HCT116 (cell line): ENCODE results near the gene PRKCZ. TPM values are rescaled to one million over a fixed set of nuclear protein-coding genes. Genes with fewer than 3 reads are reported as not detected.

ENCODE experiments used
- ATAC-seq: fragments of 200-7000 bp; cut with Tn5 transposase; 2 replicates; pipeline ENCODE4 v1.9.1; 2020; ENCODE audit warnings: mild to moderate bottlenecking, moderate library complexity
- BruUV-seq: library from RNA; stranded (reverse); fragments of 400-500 nt; replicated peaks from 2 replicates; lab custom pipeline; 2021; lab: Mats Ljungman, UMichigan
- CTCF ChIA-PET: fragments of 300-600 bp; sonication (Branson Sonifier 250); formaldehyde crosslinking; loops from one replicate; lab custom pipeline; 2021; ENCODE audit warnings: antibody characterized with exemption; lab: Charles Lee
- POLR2A ChIA-PET: fragments of 300-600, 350-600 bp; sonication (Branson Sonifier 250); formaldehyde crosslinking; loops from one replicate; lab custom pipeline; 2021; ENCODE audit warnings: antibody characterized with exemption; lab: Charles Lee
- RAD21 ChIA-PET, 2 experiments: fragments of 300-600 bp; sonication (Branson Sonifier 250); formaldehyde crosslinking; loops; one replicate each; lab custom pipeline; 2023; ENCODE audit warnings: low total read pairs in 2 of 2; ENCODE audit not compliant: uncharacterized antibody in 2 of 2, unreplicated experiment in 2 of 2, low non-redundant PET in 1 of 2; lab: Charles Lee
- DNase-seq: peaks from one replicate; pipeline ENCODE4 v3.0.0-alpha.2; 2010; ENCODE audit warnings: low read depth, low spot score
- H2AFZ ChIP-seq: fragments of 200-600 bp; shearing (Covaris generic), sonication (generic); 2 replicates; pipeline ENCODE4 v1.6.1; 2017; ENCODE audit warnings: low read depth, mixed run types, mixed read lengths, antibody characterized with exemption, low read length; ENCODE audit not compliant: poor library complexity, severe bottlenecking
- H3K27ac ChIP-seq: 2 replicates; pipeline ENCODE4 v1.5.1; 2012; ENCODE audit warnings: low read depth, low read length
- H3K27me3 ChIP-seq: fragments of 200-600 bp; sonication (generic); 2 replicates; pipeline ENCODE4 v1.6.1; 2016; ENCODE audit warnings: mixed run types, low read length, mixed read lengths; ENCODE audit not compliant: insufficient read depth
- H3K36me3 ChIP-seq, 2 experiments: fragments of 200-500 bp in 1 of 2; fragments of 200-600 bp in 1 of 2; sonication (Bioruptor generic) in 1 of 2; sonication (generic) in 1 of 2; 2 replicates each; pipeline versions ENCODE4 v1.5.1 to v1.6.1; 2014 to 2016; ENCODE audit warnings: low read length in 2 of 2, inconsistent platforms in 1 of 2, mixed read lengths in 1 of 2, mixed run types in 1 of 2; ENCODE audit not compliant: insufficient read depth in 2 of 2, control insufficient read depth in 1 of 2
- H3K4me1 ChIP-seq, 2 experiments: fragments of 200-600 bp in 1 of 2; sonication (generic) in 1 of 2; 2 replicates each; pipeline versions ENCODE4 v1.5.1 to v1.6.1; 2012 to 2017; ENCODE audit warnings: low read length in 2 of 2, inconsistent platforms in 1 of 2, mild to moderate bottlenecking in 1 of 2, mixed read lengths in 1 of 2, mixed run types in 1 of 2, moderate library complexity in 1 of 2; ENCODE audit not compliant: insufficient read depth in 2 of 2, control insufficient read depth in 1 of 2
- H3K4me2 ChIP-seq: fragments of 200-600 bp; sonication (generic); 2 replicates; pipeline ENCODE4 v1.6.1; 2017; ENCODE audit warnings: mixed run types, low read length, mixed read lengths
- H3K4me3 ChIP-seq, 2 experiments: fragments of 200-600 bp in 1 of 2; sonication (generic) in 1 of 2; replicated peaks in 1 of 2; 2 replicates each; pipeline ENCODE4 v1.5.1; 2011 to 2016; ENCODE audit warnings: low read length in 2 of 2, control low read depth in 1 of 2, low read depth in 1 of 2, mild to moderate bottlenecking in 1 of 2, mixed read lengths in 1 of 2, mixed run types in 1 of 2
- H3K79me2 ChIP-seq: fragments of 200-600 bp; sonication (generic); 2 replicates; pipeline ENCODE4 v1.6.1; 2017; ENCODE audit warnings: mild to moderate bottlenecking, mixed run types, low read length, moderate library complexity, mixed read lengths; ENCODE audit not compliant: insufficient read depth
- H3K9ac ChIP-seq: fragments of 200-600 bp; sonication (generic); 2 replicates; pipeline ENCODE4 v1.6.1; 2016; ENCODE audit warnings: low read length, mixed read lengths
- H3K9me2 ChIP-seq: fragments of 200-600 bp; sonication (generic), shearing (Covaris generic); 2 replicates; pipeline ENCODE4 v1.6.1; 2017; ENCODE audit warnings: mixed run types, mild to moderate bottlenecking, moderate library complexity; ENCODE audit not compliant: insufficient read depth
- H3K9me3 ChIP-seq, 2 experiments: fragments of 200-500 bp in 1 of 2; fragments of 200-600 bp in 1 of 2; sonication (Bioruptor generic) in 1 of 2; sonication (generic) in 1 of 2; 2 replicates each; pipeline ENCODE4 v1.6.1; 2014 to 2017; ENCODE audit warnings: low read length in 2 of 2, mixed read lengths in 2 of 2, inconsistent platforms in 1 of 2, low read depth in 1 of 2, mild to moderate bottlenecking in 1 of 2, mixed run types in 1 of 2, moderate library complexity in 1 of 2; ENCODE audit not compliant: control insufficient read depth in 1 of 2, insufficient read depth in 1 of 2
- H4K20me1 ChIP-seq: fragments of 200-600 bp; sonication (generic), shearing (Covaris generic); 2 replicates; pipeline ENCODE4 v1.6.1; 2017; ENCODE audit warnings: mixed run types, mild to moderate bottlenecking, moderate library complexity; ENCODE audit not compliant: insufficient read depth
- CBX3 ChIP-seq: IDR thresholded peaks from 2 replicates; pipeline ENCODE4 v1.6.1; 2012; ENCODE audit warnings: low read depth
- CEBPB ChIP-seq: IDR thresholded peaks from 2 replicates; pipeline ENCODE4 v1.6.1; 2012; ENCODE audit warnings: low read depth
- ELF1 ChIP-seq: IDR thresholded peaks from 2 replicates; pipeline ENCODE4 v1.6.1; 2012; ENCODE audit warnings: low read depth, borderline replicate concordance
- EZH2phosphoT487 ChIP-seq: fragments of 200-600 bp; IDR thresholded peaks from 2 replicates; pipeline ENCODE4 v1.6.1; 2018; ENCODE audit warnings: antibody characterized with exemption, borderline replicate concordance
- FOSL1 ChIP-seq: IDR thresholded peaks from 2 replicates; pipeline ENCODE4 v1.6.1; 2012; ENCODE audit warnings: low read depth
- JUND ChIP-seq: IDR thresholded peaks from 2 replicates; pipeline ENCODE4 v1.6.1; 2012
- POLR2AphosphoS5 ChIP-seq: IDR thresholded peaks from 2 replicates; pipeline ENCODE4 v1.6.1; 2011; ENCODE audit warnings: mild to moderate bottlenecking, low read depth, low read length, moderate library complexity
- RAD21 ChIP-seq: IDR thresholded peaks from 2 replicates; pipeline ENCODE4 v1.6.1; 2012; ENCODE audit warnings: low read depth, mild to moderate bottlenecking
- SIN3A ChIP-seq: IDR thresholded peaks from 2 replicates; pipeline ENCODE4 v1.6.1; 2012; ENCODE audit warnings: low read depth
- SP1 ChIP-seq: IDR thresholded peaks from 2 replicates; pipeline ENCODE4 v1.6.1; 2012; ENCODE audit warnings: low read depth
- SRF ChIP-seq: IDR thresholded peaks from 2 replicates; pipeline ENCODE4 v1.6.1; 2012; ENCODE audit warnings: low read depth
- TCF7L2 ChIP-seq: IDR thresholded peaks from 2 replicates; pipeline ENCODE4 v1.7.0; 2011; ENCODE audit warnings: borderline replicate concordance, inconsistent platforms; ENCODE audit not compliant: insufficient read depth, insufficient read length; ENCODE audit errors: extremely low read depth
- YY1 ChIP-seq: IDR thresholded peaks from 2 replicates; pipeline ENCODE4 v1.6.1; 2011; ENCODE audit warnings: low read length, low read depth, moderate library complexity, mild to moderate bottlenecking; ENCODE audit not compliant: insufficient replicate concordance; ENCODE audit errors: extremely low read depth
- ZFX ChIP-seq: fragments of 450-650 bp; IDR thresholded peaks from 2 replicates; pipeline ENCODE4 v1.6.1; 2017
- intact Hi-C: fragments of 100-400 bp; cut with micrococcal nuclease; formaldehyde crosslinking; loops from 2 replicates; pipeline ENCODE4 v1.10.0; 2022
- total RNA-seq: library from RNA; stranded (reverse); gene quantifications from one replicate; pipeline ENCODE4 v1.2.1, GENCODE V29; 2021; ENCODE audit not compliant: unreplicated experiment
- TF ChIP-seq, protein P1 (sequence below): IDR thresholded peaks from 2 replicates; pipeline ENCODE4 v1.6.1; 2012
- TF ChIP-seq, protein P2 (sequence below): IDR thresholded peaks from 2 replicates; pipeline ENCODE4 v1.6.1; 2012

Gene PRKCZ
- total RNA-seq, 1 experiment from 2014 or later = 46.8 TPM

DNA sequence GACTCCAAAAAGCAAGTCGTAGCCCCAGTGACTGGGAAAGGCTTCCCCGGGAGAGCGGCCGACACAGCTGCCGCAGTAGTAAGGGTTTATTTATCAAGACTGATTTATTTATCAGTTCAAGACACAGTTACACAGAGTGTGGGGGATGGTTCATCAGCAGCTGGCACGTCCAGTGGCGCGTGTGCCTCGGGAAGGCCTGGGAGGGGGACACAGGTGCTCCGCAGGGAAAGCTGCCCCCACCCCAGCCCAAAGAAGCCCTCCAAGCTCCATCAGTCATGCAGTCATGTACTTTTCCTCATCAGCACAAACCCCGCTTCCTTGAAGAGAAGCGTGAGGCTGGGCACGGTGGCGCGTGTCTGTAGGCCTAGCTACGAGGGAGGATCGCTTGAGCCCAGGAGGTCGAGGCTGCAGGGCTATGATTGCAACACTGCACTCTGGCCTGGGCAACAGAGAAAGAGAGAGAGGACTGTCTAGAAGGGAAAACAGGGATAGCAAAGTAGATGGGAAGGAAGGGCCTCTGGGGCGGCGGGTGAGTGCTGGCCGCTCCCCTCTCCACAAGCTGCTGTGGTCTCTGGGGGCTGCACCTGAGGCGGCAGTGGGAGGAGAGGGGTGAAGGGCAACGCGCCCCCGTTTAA lies 53.2 kb downstream of the PRKCZ start:
- no peaks in the 10 kb centered on the region for H3K4me1 ChIP-seq
- H3K36me3 ChIP-seq = peaks cover 0 to 2% of the 10 kb centered on the region in 2 experiments; a peak in 1 of 4 replicates
- no peaks in the 10 kb centered on the region for H4K20me1 ChIP-seq
- no peak overlapping the region for H3K4me3 ChIP-seq
- no peaks in the 10 kb centered on the region for H3K9me3 ChIP-seq
- H3K79me2 ChIP-seq = no peaks in the 10 kb centered on the region
- no peak overlapping the region for H3K9ac ChIP-seq
- CTCF ChIA-PET = no interaction called here
- no peak overlapping the region for H3K4me2 ChIP-seq
- BruUV-seq = no TSS peak
- DNase-seq = no peak
- ATAC-seq = no peak
- H3K27me3 ChIP-seq = no peaks in the 10 kb centered on the region
- H3K9me2 ChIP-seq = no peaks in the 10 kb centered on the region
- no peak for TF ChIP-seq YY1
- no peak for TF ChIP-seq ZFX
- TF ChIP-seq TCF7L2 = no peak
- no peak for TF ChIP-seq RAD21
- TF ChIP-seq SP1 = no peak
- TF ChIP-seq, protein P1, sequence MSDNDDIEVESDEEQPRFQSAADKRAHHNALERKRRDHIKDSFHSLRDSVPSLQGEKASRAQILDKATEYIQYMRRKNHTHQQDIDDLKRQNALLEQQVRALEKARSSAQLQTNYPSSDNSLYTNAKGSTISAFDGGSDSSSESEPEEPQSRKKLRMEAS = no peak
- TF ChIP-seq, protein P2, sequence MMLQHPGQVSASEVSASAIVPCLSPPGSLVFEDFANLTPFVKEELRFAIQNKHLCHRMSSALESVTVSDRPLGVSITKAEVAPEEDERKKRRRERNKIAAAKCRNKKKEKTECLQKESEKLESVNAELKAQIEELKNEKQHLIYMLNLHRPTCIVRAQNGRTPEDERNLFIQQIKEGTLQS = no peak
- no peak for TF ChIP-seq FOSL1
- no peak for TF ChIP-seq JUND
- no peak for TF ChIP-seq ELF1
- TF ChIP-seq SIN3A = no peak
- TF ChIP-seq CEBPB = no peak
- no peak for TF ChIP-seq EZH2phosphoT487
- TF ChIP-seq CBX3 = no peak
- no peak for TF ChIP-seq POLR2AphosphoS5
- no peak for TF ChIP-seq SRF
- RAD21 ChIA-PET = no interaction called here
- H3K27ac ChIP-seq = no peak overlapping the region
- POLR2A ChIA-PET = no interaction called here
- intact Hi-C loops = no loop called here
- no peak overlapping the region for H2AFZ ChIP-seq
